ENCODE results near the gene AMDHD2.

AMDHD2 gene

DNA sequence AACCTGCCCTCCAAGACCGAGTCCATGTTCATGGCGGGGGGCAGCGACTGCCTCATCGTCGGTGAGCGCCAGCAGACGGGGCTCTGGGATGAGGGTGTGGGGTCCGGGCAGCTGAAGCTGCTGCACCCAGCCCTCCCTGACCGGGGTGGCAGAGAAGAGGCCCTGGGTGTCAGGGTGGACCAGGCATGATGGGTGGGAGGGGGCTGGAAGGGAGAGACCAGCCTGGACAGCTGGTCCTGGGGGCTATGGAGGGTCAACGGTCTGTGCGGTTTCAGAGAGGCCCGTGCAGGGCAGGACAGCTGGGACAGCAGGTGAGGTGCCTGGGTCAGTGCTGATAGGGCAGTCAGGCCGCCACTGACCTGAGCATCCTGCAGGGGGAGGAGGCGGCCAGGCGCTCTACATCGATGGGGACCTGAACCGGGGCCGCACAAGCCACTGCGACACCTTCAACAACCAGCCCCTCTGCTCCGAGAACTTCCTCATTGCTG lies 19.7 kb upstream of the AMDHD2 start:
- DNase-seq = no peak

DNA sequence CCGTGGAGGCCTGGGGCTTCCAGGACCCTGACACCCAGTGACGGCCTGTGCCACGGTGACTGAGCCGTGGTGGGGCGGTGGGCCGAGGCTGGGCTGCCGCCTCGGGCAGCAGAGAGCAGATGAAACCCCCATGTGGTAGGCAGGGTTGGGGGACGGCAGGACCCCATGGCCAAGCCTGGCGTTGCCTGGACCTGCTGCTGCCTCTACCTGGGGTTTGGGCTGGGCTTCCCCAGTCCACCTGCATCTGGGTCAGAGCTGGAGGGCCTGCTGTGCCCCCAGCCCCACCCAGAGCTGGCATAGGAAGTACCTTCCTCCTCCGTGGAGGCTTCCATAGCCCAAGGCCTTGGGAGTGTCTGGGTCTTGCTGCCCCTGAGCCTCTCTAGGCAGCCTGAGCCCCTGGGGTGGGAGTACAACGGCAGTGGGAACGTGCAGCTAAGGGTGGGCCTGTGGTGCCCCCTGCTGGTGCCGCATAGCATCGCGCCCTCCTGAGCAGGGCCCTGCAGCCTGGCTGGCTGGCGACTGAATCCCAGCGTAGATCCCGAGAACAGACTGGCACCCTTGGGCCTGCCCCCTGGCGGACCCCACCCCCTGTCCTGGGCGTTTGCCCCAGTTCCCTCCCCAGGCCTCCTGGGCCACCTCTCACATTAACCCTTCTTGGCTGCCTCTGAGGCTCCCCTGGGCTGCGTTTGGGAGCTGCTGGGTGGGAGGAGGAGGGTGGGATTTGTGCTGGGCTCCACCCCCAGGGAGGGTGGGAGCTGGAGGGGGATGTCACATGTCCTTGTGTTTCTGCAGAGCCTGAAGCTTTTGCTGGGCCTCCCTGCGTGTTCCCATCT lies 19.0 kb upstream of the AMDHD2 start:
- no peak for DNase-seq

DNA sequence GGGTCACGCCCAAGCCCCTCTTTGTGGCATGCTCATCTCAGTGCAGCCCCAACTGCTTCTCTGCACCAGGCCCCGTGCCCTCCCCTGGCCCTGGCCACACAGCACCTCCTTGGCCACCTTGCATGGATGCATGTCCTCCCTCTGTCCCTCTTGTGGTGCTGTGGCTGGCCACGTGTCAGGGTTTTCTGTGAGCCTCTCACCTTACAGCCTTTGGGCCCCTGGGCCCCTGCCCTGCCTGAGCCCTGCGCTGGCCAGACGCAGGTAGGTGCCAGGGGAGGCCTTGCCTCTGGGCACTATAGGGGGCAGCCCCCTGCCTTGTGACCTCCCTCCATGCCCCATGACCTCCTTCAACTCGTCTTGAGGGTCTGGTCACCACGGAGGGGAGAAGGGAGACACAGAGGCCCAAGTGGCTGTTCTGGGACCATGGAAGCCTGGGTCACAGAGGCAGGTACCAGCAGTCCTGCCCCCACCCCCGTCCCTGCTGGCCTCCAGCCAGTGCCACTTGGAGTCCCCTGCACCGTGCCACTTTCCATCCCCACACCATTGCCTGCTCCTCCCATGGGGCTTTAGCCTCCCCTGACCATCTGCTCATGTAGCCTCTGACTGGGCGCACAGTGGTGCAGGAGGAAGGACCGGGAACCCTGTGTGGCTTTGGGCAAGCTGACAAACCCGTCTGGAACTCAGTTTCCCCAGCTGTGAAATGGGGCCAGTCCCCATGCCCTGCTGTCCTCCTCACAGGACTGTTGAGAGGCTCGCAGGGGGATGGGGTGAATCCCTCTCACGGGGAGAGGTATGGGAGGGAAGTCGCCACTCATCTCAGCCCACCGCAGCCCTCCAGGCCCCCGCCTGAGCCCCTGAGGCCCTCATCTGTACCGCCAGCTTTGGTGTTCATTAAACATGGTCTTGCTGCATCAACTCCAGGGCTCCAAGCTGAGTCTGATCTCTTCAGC lies 17.9 kb upstream of the AMDHD2 start:
- DNase-seq = no peak

DNA sequence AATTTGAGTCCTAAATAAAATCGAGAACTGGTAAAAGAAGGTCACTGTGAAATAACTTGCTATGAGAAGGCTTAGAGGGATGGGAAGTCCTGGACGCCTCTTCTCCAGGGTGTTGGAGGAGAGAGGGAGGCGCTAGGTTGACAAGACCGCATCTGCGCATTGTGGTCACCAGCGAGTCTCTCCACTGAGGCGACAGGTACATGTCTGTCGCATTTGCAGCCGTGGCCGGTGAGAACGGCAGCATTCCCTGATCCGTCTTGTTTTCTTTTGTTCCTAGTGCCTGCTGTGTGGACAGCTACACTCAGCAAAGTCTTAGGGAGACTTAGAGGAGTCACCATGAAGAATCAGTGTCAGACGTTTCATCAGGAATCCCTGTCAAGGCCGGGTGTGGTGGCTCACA lies 14.5 kb upstream of the AMDHD2 start:
- no peak for DNase-seq

DNA sequence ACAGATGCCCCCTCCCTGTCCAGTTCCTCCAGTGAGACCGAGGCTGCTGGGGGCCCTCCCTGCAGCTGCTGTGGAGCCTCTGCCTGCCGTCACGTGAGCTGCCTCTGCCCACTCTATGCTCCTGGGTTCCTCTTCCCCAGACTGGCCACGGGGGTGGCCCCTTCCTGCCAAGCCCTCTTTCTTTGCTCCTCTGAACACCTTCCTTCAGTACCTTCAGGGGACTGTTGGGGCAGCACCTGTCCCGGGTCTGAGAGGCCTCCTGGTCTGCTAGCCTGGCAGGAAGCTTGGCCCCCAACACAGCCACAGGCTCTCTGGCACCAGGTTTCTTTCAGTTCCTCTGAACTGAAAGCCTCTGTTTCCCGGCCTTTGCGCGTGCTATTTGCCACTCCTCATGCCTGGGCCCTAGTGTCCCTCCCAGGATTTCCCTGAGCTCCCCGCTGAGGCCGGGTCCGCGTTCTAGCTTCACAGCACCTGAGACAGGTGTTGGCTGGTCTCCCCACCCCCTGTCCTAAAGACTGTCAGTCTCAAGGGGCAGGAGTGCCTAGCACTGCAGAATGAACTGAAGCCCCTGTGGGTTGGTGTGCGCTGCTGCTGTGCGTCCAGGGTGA lies 13.0 kb upstream of the AMDHD2 start:
- no peak for DNase-seq

DNA sequence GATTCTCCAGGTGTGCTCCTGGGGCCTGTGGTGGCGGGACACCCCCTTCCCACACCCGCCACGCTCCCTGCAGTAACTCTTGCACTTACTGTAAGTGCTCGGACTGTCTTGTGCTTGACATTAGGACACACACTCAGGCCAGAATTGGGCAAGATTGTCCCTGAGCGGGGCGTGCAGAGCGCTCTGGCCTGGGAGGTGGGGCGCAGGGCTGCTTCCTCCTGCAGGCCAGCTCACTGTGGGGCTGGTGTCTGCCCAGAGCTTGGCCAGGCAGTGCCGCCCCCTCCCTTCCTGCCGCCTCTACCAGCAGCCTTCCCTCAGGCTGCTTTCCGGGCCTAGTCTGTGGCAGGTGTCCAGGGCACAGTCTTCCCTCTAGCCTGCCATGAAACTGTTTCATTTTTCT lies 12.5 kb upstream of the AMDHD2 start:
- DNase-seq = no peak

DNA sequence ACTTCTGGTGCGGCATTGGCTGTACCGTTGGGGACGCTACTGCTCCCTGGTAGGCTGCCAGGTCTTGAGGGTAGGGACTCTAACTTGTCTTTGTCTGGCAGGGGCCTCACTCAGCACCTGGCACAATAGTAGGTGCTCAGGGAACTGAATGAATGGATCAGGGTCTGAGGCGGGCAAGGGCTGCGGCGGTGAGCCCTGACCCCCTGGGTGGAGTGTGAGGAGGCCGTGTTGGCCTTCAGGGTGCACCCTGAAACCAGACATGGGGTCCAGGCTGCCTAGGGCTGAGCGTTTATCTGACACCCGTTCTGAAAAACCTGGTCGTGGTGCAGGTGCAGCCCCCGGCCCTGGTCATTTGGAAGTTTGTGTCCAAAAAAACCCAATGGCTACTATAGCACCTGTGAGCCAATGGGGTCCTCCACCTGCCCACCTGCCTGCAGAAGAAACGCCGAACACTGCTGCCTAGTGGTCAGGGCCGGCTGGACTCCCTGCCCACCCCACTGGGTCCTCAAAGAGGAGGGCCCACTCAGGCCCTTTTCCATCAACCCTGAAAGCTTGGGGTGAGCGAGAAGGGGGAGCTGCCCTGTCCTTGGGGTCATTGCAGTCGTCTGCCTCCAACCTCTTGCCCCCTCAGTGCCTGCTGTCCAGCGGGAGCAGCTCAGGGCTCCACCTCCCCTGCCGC lies 11.3 kb upstream of the AMDHD2 start:
- DNase-seq = no peak

DNA sequence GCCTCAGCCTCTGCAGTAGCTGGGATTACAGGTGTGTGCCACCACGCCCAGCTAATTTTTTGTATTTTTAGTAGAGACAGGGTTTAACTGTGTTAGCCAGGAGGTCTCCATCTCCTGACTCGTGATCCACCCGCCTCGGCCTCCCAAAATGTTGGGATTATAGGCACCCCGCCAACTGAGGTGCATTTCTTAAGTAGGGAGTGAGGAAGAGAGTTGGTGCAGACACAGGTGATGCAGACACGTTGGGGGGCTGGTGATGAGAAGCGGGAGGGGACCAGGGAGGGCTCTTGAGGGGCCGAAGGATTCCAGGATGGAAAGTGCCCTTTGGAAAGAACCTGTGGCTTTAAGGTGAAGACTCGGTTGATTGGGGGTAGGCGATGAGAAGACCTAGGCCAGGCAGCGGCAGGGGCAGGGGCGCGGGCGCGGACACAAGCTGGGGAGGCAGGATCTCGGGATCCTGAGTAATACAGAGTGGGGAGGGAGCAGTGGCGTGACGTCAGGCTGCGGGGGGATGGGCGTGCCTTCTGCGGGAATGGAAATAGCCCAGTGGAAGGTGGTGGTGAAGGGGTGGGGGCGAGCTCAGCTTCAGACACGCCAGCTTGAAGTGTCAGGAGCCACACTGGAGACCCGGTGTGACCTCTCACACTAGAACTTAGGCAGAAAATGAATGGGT lies 8.9 kb upstream of the AMDHD2 start:
- no peak for DNase-seq

DNA sequence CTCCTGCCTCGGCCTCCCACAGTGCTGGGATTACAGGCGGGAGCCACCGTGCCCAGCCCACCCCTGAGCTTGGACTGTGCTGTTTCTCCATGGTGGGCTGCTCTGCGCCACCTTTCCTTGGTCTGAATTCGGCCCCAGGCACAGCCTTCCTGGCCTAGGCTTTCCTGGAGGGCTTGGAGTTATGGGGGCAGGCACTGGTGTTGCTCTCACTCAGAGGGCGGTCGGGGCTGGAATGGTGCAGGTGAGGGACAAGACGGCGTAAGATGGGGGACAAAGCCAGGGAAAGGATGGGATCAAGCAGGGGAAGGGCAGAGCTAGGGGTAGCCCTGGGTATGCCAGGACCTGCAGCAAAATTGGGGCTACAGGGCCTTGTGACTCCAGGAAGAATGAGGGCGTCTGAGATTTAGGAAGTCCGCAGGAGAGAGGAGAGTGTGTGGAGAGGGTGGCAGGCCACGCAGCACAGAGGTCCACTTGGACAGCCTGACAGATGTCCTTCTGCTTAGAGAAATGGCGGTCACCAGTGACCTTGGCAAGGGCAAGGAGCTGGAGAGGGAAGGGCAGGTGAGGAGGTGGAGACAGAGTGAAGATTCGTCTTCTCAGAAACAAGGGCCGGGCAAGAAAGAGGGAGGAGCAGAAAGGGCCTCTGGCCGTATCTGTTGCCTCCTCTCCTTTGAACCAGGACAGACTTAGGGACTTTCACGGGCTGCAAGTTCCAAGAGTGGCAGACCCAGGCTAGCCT lies 8.0 kb upstream of the AMDHD2 start:
- DNase-seq = no peak

DNA sequence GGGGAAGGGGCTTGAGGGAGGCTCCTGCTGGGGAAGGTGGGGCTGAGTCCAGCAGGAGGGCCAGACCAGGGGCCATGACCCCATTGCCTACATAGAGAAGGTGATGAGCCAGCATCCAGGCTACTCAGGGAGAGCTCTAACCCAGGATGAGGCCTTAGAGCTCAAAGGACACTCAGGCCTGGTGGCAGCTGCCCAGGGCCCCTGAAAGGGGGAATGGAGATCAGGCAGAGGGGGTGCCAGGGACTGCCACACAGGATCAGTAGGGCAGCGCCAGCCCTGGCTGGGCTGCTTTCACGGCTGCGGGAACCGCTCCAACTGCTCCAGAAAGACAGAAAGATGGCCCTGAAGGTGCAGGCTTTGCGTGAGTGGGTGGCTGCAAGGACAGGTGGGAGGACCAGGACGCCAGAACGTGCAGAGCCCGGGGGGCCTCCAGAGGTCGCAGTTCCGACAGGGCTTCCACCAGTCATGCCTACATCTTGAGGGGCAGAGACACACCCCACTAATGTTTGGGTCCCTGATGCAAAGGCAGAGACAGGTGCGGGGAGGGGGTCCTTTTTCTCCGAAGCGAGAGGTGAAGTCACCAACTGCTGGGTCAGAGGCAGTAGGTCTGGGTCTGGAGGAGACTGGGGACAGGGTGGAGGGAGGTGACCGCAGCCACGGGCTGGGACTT lies 7.3 kb upstream of the AMDHD2 start:
- no peak for DNase-seq

DNA sequence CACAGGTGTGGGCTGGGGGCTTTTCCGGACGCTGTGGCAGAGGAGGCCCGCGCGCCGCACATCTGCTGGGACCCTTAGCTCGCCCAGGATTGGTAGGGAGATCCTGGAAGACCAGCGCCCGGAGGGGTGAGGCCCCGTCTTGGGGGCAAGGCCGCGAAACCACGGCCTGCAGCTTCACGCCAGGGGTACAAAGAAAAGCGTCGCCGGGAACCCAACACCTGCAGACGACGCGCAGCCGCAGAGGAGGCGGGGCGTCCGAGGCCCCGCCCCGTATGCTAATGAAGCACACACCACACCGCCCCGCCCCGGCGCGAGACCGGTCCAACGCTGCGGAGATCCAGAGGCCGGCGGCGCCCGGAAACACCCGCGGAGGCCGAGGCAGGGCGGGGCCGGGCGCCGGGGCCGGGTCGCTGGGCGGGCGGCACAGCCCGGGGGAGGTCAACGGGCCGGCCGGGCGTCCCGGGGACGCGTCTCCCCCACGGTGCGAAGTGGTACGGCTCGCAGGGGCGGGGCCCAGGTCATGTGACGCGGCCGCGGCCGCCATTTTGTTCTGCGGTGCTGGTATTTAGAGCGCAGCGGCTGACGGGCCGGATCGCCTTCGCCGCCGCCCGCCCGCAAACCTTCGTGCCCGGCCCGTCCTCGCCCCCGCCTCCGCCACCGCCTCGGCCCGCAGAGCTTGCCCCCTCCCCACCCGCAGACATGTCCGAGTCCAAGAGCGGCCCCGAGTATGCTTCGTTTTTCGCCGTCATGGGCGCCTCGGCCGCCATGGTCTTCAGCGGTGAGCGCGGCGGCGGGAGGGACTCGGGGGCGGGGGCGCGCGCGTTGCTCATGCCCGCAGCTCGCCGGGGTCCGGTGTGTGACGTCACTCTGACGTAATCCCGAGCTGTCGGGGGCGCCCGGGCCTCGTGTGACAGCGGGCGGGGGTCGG lies 6.5 kb upstream of the AMDHD2 start, which contains the start of gene ATP6V0C:
Gene ATP6V0C, plus strand, starts transcription at position 548 of the 928 bp plus-strand sequence. Its CDS starts 152 bp downstream, at position 700.
- DNase-seq = no peak

DNA sequence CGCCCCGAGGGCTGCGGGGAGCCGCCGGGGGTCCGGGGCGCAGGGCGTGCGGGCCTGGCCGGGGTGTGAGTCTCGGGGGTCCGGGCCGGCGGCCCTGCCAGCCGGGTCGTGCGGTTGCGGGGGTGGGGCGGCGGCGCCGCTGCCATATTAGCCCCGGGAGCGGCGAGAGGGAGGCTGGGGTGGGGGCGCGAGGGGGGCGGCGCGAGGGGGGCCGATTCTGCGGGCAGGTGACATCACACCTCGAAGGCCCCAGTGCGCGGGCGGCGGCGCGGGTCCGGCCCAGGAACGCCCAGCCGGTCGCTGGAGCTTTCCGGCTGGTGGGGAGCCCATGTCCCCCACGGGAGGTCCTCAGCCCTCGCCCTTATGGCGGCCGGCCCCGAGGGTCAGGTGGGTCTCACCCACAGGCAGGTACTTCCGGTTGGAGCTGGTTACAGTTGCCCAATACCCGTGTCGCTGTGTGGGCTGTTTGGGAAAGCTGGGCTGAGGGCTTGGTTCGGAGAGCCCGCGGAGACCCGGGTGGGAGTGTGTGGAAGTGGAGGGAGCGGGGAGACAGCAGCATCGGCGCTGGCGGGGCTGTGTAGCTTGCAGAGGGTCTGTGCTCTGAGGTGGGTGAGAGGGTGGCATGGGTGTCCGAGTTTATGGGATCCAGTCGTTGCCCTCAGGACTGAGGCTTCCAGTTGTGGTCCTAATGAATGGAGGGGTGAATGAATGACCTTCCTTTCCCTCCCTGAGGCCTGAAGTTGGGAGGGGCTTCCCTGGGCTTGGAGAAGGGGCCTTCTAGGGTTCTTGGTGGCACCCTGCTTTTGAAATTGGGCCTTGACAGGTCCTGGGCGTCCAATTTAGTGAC lies 5.6 kb upstream of the AMDHD2 start:
- no peak for DNase-seq

DNA sequence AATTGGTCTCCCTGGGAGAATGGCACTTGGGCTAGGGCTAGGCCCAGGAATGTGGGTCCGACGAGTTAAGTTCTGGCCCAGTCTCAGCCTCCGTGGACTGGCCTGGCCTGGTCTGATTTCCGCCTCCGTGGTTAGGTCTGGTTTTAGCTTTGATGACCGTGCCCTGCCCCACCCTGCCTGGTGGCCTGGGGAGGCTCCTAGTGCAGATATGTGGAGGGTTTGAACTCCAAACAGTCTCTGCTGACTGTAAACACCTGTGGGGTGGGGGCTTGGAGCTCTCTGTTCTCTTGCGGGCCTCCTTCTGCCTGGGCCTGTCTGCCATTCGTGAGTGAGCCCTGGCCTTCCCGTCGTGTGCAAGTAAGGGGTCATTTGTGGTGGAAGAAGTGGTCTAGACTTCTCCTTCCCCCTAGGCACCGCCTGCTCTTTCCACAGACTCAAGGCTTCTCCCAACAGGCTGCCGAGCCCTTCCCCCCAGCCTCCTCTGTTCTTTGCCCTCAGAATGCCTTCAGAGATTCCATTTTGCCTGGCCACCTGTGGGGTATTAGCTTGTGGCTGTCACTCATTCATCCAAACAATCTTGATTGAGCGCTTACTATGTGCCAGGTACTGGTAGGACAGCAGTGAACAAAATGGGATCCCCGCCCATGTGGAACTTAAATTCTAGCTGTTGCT lies 4.9 kb upstream of the AMDHD2 start:
- no peak for DNase-seq

DNA sequence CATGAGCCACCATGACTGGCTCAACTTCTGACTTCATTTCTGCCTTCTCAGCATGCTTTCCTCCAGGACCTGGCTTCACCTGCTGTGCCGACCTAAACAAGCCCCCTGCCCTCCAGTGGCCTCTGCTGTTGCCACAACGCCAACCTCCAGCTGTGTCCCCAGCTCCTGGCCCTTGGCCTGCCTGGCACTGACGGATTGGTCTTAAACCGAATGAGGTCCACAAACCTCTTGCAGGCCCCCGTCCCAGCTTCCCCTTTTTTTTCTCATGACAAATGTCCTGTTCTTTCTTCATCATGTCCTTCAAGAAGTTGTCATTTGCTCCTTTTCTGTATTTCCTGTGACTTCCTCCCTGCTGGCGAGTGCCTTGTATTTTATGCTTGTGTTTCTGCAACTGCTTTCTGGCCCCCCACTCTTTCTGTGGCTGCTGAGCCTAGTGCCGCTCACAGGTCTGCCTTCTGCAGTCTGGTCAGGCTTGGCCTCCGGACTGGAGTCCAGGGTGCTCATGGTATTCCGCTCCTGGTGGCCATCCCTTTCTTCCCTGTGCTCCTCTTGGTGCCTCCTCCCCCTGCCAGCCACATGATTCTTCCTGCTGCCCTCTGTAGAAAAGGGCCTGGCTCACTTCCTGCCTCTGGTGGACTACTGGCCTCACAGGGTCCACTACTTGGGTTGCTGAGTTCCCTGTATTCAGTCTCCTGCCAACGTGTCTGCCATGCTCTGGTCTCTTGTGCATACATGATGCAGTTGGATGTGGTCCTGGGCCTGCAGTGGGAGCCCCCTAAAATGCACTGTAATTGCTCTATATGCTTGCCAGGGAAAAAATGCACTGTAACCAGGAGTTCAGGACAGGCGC lies 3.6 kb upstream of the AMDHD2 start:
- DNase-seq = peak; percentile 88

DNA sequence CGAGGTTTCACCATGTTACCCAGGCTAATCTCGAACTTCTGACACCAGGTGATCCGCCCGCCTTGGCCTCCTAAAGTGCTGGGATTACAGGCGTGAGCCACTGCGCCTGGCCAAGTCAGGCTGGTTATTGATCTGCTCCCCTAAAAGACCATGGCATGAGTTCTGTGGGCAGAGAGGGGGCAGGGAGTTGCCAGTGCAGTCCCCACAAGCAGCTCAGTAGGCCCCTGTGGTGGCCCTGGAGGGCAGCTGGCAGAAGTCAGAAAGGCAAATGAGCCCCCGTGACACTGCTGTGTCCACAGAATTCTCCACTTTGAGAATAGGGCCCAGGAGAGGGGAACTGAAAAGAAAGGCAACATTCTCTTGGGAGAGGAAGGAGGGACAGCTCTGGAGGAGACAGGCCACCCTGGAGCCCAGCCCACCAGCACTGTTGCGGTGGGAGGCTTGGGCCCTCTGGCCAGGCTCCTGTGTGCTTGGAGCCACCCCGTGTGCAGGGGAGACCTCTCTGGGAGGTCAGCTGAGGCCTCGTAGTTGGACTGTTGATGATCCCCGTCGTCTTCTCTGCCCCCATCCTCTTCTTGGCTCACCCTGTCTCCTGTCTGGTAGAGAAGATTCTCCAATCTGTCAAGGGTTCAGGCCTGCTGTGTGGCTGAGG lies 2.1 kb upstream of the AMDHD2 start:
- no peak for DNase-seq

All from SIG-M5 (cell line).